SHP77 treated with DMSO at 0.1 percent for 48 hours (cell line): Measurements from ENCODE around the gene ALPP.
A peak's percentile ranks its signal among the peaks of the same experiment; 100 is the strongest.
"Not testable (repeated sequence)": the region's sequence is repeated elsewhere in the genome, so short reads cannot be mapped to it uniquely, and the experiment has no call there.

ENCODE experiments used
- DNase-seq: peaks from one replicate; lab custom pipeline; 2025; lab: John Stamatoyannopoulos, UW

The ALPP gene

GRCh38 chr2:232341061-232341738, 37.4 kb upstream of the ALPP start:
- no peak for DNase-seq

GRCh38 chr2:232341739-232342126, 36.8 kb upstream of the ALPP start:
- no peak for DNase-seq

GRCh38 chr2:232342635-232343565, 35.7 kb upstream of the ALPP start:
- DNase-seq, result peak; percentile 40

GRCh38 chr2:232343821-232344220, 34.7 kb upstream of the ALPP start:
- no peak for DNase-seq

GRCh38 chr2:232345251-232345650, 33.3 kb upstream of the ALPP start:
- DNase-seq, result no peak

- DNase-seq, result no peak
Observed at GRCh38 chr2:232347369-232347768, 31.2 kb upstream of the ALPP start.

GRCh38 chr2:232348936-232349335, 29.6 kb upstream of the ALPP start:
- no peak for DNase-seq

- no peak for DNase-seq
Observed at GRCh38 chr2:232349546-232349945, 29.0 kb upstream of the ALPP start.

- no peak for DNase-seq
Observed at GRCh38 chr2:232349946-232350635, 28.5 kb upstream of the ALPP start.

- DNase-seq, result no peak
Observed at GRCh38 chr2:232350804-232351685, 27.5 kb upstream of the ALPP start.

- DNase-seq, result no peak
Observed at GRCh38 chr2:232351686-232352510, 26.7 kb upstream of the ALPP start.

- no peak for DNase-seq
Observed at GRCh38 chr2:232352511-232353091, 25.9 kb upstream of the ALPP start.

GRCh38 chr2:232353096-232353495, 25.5 kb upstream of the ALPP start:
- DNase-seq, result no peak

GRCh38 chr2:232353660-232354059, 24.9 kb upstream of the ALPP start:
- DNase-seq, result no peak

- no peak for DNase-seq
Observed at GRCh38 chr2:232354069-232354468, 24.5 kb upstream of the ALPP start.

- DNase-seq, result no peak
Observed at GRCh38 chr2:232361646-232362045, 16.9 kb upstream of the ALPP start.

GRCh38 chr2:232362174-232362900, 16.2 kb upstream of the ALPP start:
- DNase-seq, result peak; percentile 60

- DNase-seq, result not testable (repeated sequence)
Observed at GRCh38 chr2:232363064-232363783, 15.3 kb upstream of the ALPP start.
